ENCODE results near the gene TENM3. TPM values are rescaled to one million over a fixed set of nuclear protein-coding genes. Genes with fewer than 3 reads are reported as not detected.

The TENM3 gene
- total RNA-seq, 1 donor from 2014 or later: 124 TPM

DNA sequence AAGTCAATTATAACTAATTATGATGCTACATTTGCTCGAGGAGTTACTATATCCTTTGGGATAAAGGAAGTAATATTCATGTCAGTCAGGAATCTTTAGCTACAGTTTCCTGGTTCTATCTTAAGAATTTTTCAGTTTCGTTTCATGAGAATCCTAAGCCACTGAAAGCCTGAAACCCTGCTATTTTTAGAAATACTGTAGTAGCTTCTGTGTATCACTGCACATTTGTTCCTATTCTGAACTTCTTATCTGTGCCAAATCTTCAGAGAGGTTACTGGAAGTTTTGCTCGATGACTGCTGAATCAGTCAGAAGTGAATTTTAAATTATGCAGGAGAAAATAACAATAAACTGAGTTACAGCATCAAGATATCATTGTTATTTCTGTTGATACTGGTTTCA lies 249.2 kb downstream of the TENM3 start:
- Mint-ChIP-seq H3K4me1 (ENCODE audit: low read depth, unreplicated experiment) (peaks cover 50% of the 10 kb centered on the region), H3K27me3 (ENCODE audit: unreplicated experiment) (no peaks in the 10 kb centered on the region), H3K4me3 (ENCODE audit: unreplicated experiment) (no peak overlapping the region), H3K27ac (ENCODE audit: unreplicated experiment) (no peak overlapping the region), H3K9me3 (ENCODE audit: unreplicated experiment) (no peaks in the 10 kb centered on the region), H3K36me3 (ENCODE audit: unreplicated experiment) (no peaks in the 10 kb centered on the region)
- TF ChIP-seq, protein P1, sequence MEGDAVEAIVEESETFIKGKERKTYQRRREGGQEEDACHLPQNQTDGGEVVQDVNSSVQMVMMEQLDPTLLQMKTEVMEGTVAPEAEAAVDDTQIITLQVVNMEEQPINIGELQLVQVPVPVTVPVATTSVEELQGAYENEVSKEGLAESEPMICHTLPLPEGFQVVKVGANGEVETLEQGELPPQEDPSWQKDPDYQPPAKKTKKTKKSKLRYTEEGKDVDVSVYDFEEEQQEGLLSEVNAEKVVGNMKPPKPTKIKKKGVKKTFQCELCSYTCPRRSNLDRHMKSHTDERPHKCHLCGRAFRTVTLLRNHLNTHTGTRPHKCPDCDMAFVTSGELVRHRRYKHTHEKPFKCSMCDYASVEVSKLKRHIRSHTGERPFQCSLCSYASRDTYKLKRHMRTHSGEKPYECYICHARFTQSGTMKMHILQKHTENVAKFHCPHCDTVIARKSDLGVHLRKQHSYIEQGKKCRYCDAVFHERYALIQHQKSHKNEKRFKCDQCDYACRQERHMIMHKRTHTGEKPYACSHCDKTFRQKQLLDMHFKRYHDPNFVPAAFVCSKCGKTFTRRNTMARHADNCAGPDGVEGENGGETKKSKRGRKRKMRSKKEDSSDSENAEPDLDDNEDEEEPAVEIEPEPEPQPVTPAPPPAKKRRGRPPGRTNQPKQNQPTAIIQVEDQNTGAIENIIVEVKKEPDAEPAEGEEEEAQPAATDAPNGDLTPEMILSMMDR (IDR thresholded peaks at IDR 0.05; ENCODE audit: partially characterized antibody, unreplicated experiment): no peak
- DNase-seq: no peak

DNA sequence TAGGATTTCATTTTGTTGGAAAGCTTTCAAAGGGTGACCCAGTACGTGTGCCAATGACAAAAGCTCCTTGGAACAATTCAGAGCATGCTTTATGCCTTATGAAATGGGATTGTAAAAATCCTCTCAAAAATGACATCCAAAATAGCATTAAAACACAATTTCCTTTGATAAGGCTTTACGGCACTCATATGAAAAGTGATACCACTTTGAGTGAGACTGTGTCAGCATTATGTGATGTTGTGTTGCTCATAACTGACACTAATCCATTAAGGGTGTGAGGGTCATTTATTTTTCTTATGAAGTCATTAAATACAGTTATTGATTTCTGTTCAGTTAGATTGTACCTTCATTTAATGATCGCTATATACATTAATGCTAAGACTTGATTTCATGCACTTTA lies 250.2 kb downstream of the TENM3 start:
- Mint-ChIP-seq H3K36me3 (ENCODE audit: unreplicated experiment) (no peaks in the 10 kb centered on the region), H3K27me3 (ENCODE audit: unreplicated experiment) (peaks cover 2% of the 10 kb centered on the region), H3K9me3 (ENCODE audit: unreplicated experiment) (no peaks in the 10 kb centered on the region), H3K27ac (ENCODE audit: unreplicated experiment) (no peak overlapping the region), H3K4me3 (ENCODE audit: unreplicated experiment) (no peak overlapping the region), H3K4me1 (ENCODE audit: low read depth, unreplicated experiment) (peaks cover 47% of the 10 kb centered on the region)
- TF ChIP-seq, protein P1 (IDR thresholded peaks at IDR 0.05; ENCODE audit: partially characterized antibody, unreplicated experiment): no peak
- no peak for DNase-seq

DNA sequence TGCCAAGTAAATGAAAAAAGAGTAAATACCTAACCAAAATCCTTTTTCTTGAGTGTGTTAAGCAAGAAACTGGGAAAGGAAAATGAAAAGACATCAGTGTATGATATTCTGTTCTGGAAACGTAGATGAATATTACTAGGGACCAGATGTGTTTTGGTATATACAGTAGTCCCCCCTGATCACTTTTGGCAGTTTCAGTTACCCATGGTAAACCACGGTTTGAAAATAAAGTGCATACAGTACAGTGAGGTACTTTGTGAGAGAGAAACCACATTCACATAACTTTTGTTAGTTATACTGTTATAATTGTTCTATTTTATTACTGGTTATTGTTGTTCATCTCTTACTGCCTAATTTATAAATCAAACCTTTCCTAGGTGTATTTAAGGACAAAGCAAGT lies 250.9 kb downstream of the TENM3 start:
- TF ChIP-seq, protein P1 (IDR thresholded peaks at IDR 0.05; ENCODE audit: partially characterized antibody, unreplicated experiment): no peak
- H3K4me3 Mint-ChIP-seq (ENCODE audit: unreplicated experiment): no peak overlapping the region
- H3K9me3 Mint-ChIP-seq (ENCODE audit: unreplicated experiment): no peaks in the 10 kb centered on the region
- H3K4me1 Mint-ChIP-seq (ENCODE audit: low read depth, unreplicated experiment): peaks cover 48% of the 10 kb centered on the region
- H3K27ac Mint-ChIP-seq (ENCODE audit: unreplicated experiment): no peak overlapping the region
- H3K36me3 Mint-ChIP-seq (ENCODE audit: unreplicated experiment): no peaks in the 10 kb centered on the region
- peaks cover 2% of the 10 kb centered on the region for H3K27me3 Mint-ChIP-seq (ENCODE audit: unreplicated experiment)
- no peak for DNase-seq

DNA sequence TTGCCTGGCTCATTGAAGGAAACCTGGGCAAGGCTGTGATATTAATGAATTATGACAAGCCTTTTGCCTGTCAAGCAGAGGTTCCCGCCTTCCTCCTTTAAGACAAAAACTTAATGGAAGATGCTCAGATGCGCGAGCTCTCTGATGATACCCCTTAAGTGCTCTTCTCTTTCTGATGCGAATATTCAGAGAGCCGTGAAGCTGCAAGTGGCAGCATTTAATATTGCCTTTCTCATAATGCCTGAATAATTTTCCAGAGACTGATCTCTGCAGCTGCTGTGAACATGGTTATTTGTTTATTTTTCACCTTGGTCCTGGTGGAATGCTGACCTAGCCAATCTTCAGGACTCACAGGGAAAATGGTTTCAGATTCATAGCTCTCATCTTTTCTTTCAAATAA lies 251.8 kb downstream of the TENM3 start:
- Mint-ChIP-seq H3K27ac (ENCODE audit: unreplicated experiment) (peak overlapping the region; percentile 59), H3K4me3 (ENCODE audit: unreplicated experiment) (peak overlapping the region; percentile 18)
- DNase-seq: no peak

DNA sequence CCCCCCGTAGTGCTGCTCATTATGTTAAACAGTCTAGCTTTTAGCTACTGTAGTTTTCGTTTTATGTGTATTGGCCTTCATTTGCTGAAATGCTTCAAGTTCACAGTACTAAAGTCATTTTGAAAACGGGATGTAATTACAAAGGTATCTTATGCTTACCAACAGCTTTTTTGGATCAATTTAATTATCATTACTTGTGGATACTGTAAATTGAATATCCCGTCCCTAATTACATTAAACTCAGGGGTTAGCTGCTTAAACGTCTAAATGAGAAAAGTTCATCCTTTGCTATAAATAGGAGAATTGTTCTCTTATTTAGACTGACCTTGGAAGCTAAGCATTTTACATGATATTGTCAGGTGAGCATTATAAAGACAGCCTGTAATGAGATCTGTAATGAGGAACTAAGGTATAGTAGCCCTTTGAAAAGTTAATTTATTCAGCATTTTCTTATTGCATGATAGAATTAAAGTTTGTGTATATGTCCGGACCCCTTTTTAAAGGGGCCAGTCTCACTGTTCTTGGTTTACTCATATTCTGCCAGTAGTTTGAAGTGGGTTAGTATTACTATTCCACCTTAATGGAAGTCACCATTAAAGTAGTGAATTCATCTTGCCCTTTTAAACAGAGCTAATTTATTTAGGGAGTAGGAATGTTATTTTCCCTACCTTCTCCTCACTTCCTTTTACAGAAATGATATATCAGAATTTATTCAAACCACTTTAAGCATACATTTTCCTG lies 252.6 kb downstream of the TENM3 start:
- peak overlapping the region; percentile 18 for H3K4me3 Mint-ChIP-seq (ENCODE audit: unreplicated experiment)
- TF ChIP-seq, protein P1 (IDR thresholded peaks at IDR 0.05; ENCODE audit: partially characterized antibody, unreplicated experiment): no peak
- H3K27me3 Mint-ChIP-seq (ENCODE audit: unreplicated experiment): peaks cover 2% of the 10 kb centered on the region
- peak overlapping the region; percentile 59 for H3K27ac Mint-ChIP-seq (ENCODE audit: unreplicated experiment)
- no peak for DNase-seq
- no peaks in the 10 kb centered on the region for H3K9me3 Mint-ChIP-seq (ENCODE audit: unreplicated experiment)
- H3K36me3 Mint-ChIP-seq (ENCODE audit: unreplicated experiment): no peaks in the 10 kb centered on the region
- peaks cover 41% of the 10 kb centered on the region for H3K4me1 Mint-ChIP-seq (ENCODE audit: low read depth, unreplicated experiment)

More for the DNA sequence above, 251.8 kb downstream of the TENM3 start:
- peaks cover 48% of the 10 kb centered on the region for H3K4me1 Mint-ChIP-seq (ENCODE audit: low read depth, unreplicated experiment)
- TF ChIP-seq, protein P1 (IDR thresholded peaks at IDR 0.05; ENCODE audit: partially characterized antibody, unreplicated experiment): no peak
- no peaks in the 10 kb centered on the region for H3K9me3 Mint-ChIP-seq (ENCODE audit: unreplicated experiment)
- peaks cover 2% of the 10 kb centered on the region for H3K27me3 Mint-ChIP-seq (ENCODE audit: unreplicated experiment)
- no peaks in the 10 kb centered on the region for H3K36me3 Mint-ChIP-seq (ENCODE audit: unreplicated experiment)

All from glutamatergic neuron (in vitro differentiated cells).